OCI-LY3 (cell line): ENCODE results near the gene PCSK2.

Source experiments
- H2AFZ ChIP-seq: fragments of 200-600, 300-600 bp; shearing (Covaris generic); 2 replicates; pipeline ENCODE4 v1.6.0; 2014; ENCODE audit warnings: antibody characterized with exemption, low read depth, low read length
- H3K27ac ChIP-seq: fragments of 200-600, 300-600 bp; sonication (generic); 2 replicates; pipeline ENCODE4 v1.5.1; 2014; ENCODE audit warnings: mild to moderate bottlenecking, low read length, moderate library complexity, mixed read lengths
- H3K27me3 ChIP-seq: fragments of 200-600, 300-600 bp; sonication (generic); 2 replicates; pipeline ENCODE4 v1.6.1; 2014; ENCODE audit warnings: low read depth, low read length, mixed read lengths
- H3K36me3 ChIP-seq: fragments of 200-600, 300-600 bp; sonication (generic); replicated peaks from 2 replicates; pipeline ENCODE3; 2014; ENCODE audit warnings: low read depth, low read length, mixed read lengths
- H3K4me1 ChIP-seq: fragments of 300-600, 200-600 bp; sonication (generic); 2 replicates; pipeline ENCODE4 v1.6.1; 2014; ENCODE audit warnings: low read length, mixed read lengths
- H3K4me2 ChIP-seq: fragments of 200-600, 300-600 bp; sonication (generic); 2 replicates; pipeline ENCODE4 v1.6.1; 2014; ENCODE audit warnings: low read length, mixed read lengths
- H3K4me3 ChIP-seq: fragments of 300-600, 200-600 bp; sonication (generic); 2 replicates; pipeline ENCODE4 v1.5.1; 2014; ENCODE audit warnings: antibody characterized with exemption, mild to moderate bottlenecking, low read length, moderate library complexity
- H3K79me2 ChIP-seq: fragments of 300-600, 200-600 bp; shearing (Covaris generic); 2 replicates; pipeline ENCODE4 v1.6.1; 2014; ENCODE audit warnings: mild to moderate bottlenecking, low read length, mixed read lengths
- H3K9ac ChIP-seq: fragments of 300-600, 200-600 bp; shearing (Covaris generic); 2 replicates; pipeline ENCODE4 v1.6.0; 2014; ENCODE audit warnings: mild to moderate bottlenecking, low read length, moderate library complexity
- H3K9me3 ChIP-seq: fragments of 200-600, 300-600 bp; shearing (Covaris generic); 2 replicates; pipeline ENCODE4 v1.6.1; 2014; ENCODE audit warnings: low read length, mixed read lengths; ENCODE audit not compliant: insufficient read depth
- H4K20me1 ChIP-seq: fragments of 200-600, 300-600 bp; sonication (generic); 2 replicates; pipeline ENCODE4 v1.6.1; 2016; ENCODE audit warnings: low read length, mixed read lengths; ENCODE audit not compliant: insufficient read depth
- EZH2phosphoT487 ChIP-seq: fragments of 200-600 bp; shearing (Covaris generic); IDR thresholded peaks from 2 replicates; pipeline ENCODE4 v1.6.1; 2018; ENCODE audit warnings: antibody characterized with exemption, mixed run types, low read depth
- TF ChIP-seq, protein P1 (sequence below): fragments of 200-600, 300-600 bp; sonication (generic); IDR thresholded peaks from 2 replicates; pipeline ENCODE4 v1.5.1; 2014; ENCODE audit warnings: antibody characterized with exemption, low read length, low read depth

Gene PCSK2

DNA sequence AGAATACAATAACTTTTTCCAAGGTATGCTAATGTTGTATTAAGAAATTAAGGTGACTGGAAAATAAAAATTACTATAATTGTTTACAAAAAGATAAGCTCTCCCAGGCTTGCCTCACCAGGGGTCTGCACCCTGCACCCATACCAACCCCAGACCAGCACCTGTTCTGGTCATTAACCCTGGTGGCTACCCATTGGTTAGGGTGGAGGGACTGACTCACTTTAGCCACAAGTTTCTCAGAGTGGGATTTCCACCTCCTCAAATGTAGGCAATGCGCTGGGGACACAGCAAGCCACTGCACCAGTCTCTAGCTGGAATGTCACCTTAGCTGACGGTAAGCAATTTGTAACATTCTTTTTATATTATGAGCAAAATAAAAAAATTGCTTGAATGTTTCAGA lies 221.2 kb downstream of the PCSK2 start:
- Histone ChIP-seq H3K79me2 (no peaks in the 10 kb centered on the region), H3K9ac (no peak overlapping the region), H3K27me3 (peaks cover 54% of the 10 kb centered on the region), H3K9me3 (no peaks in the 10 kb centered on the region), H3K4me3 (no peak overlapping the region), H3K4me1 (no peaks in the 10 kb centered on the region), H3K27ac (no peak overlapping the region), H2AFZ (no peak overlapping the region), H3K4me2 (no peak overlapping the region), H3K36me3 (no peaks in the 10 kb centered on the region), H4K20me1 (no peaks in the 10 kb centered on the region)
- TF ChIP-seq, protein P1, sequence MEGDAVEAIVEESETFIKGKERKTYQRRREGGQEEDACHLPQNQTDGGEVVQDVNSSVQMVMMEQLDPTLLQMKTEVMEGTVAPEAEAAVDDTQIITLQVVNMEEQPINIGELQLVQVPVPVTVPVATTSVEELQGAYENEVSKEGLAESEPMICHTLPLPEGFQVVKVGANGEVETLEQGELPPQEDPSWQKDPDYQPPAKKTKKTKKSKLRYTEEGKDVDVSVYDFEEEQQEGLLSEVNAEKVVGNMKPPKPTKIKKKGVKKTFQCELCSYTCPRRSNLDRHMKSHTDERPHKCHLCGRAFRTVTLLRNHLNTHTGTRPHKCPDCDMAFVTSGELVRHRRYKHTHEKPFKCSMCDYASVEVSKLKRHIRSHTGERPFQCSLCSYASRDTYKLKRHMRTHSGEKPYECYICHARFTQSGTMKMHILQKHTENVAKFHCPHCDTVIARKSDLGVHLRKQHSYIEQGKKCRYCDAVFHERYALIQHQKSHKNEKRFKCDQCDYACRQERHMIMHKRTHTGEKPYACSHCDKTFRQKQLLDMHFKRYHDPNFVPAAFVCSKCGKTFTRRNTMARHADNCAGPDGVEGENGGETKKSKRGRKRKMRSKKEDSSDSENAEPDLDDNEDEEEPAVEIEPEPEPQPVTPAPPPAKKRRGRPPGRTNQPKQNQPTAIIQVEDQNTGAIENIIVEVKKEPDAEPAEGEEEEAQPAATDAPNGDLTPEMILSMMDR: no peak
- no peak for TF ChIP-seq EZH2phosphoT487

DNA sequence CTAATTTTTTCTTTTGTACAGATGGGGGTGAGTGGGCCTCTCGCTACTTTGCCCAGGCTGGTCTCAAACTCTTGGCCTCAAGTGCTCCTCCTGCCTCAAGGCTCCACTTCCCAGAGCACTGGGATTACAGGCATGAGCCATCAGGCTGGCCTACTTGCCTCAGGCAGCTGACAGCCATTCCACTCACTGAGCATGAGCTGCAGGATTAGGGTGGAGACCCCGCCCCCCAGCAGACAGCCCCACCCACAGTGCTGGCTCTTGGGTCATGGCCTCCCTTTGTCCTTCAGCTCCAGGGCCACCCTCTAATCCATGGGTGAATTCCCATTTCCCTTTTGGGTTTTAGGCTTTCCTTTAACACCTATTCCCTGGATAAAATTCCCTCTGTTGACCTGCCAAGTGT lies 222.2 kb downstream of the PCSK2 start:
- Histone ChIP-seq H4K20me1 (no peaks in the 10 kb centered on the region), H3K79me2 (no peaks in the 10 kb centered on the region), H3K4me2 (no peak overlapping the region), H3K4me3 (no peak overlapping the region), H3K9ac (no peak overlapping the region), H3K9me3 (no peaks in the 10 kb centered on the region), H3K27ac (no peak overlapping the region), H3K36me3 (no peaks in the 10 kb centered on the region), H2AFZ (no peak overlapping the region), H3K27me3 (peaks cover 53% of the 10 kb centered on the region), H3K4me1 (no peaks in the 10 kb centered on the region)
- TF ChIP-seq, protein P1: no peak
- no peak for TF ChIP-seq EZH2phosphoT487

DNA sequence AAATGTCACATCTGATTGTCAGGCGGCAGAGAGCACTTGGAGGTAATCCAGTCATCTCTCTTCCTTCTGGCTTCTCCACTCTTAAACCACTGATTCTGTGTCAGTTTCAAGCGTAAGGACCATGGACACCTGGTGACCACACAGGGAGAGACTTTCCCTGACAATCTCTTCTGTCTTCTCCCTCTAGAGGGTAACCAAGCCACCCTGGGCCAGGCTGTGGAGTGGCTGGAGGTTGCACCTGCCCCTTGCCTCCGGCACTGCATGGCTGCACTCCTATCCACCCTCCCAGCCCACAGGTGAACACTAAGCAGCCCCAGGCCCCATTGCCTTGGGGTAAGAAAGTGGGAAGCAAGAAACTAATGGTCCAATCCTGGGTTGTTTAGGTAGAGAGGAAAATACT lies 225.6 kb downstream of the PCSK2 start:
- peaks cover 59% of the 10 kb centered on the region for H3K27me3 ChIP-seq
- H4K20me1 ChIP-seq: no peaks in the 10 kb centered on the region
- no peak overlapping the region for H2AFZ ChIP-seq
- H3K27ac ChIP-seq: no peak overlapping the region
- no peak overlapping the region for H3K4me2 ChIP-seq
- no peaks in the 10 kb centered on the region for H3K4me1 ChIP-seq
- TF ChIP-seq EZH2phosphoT487: no peak
- TF ChIP-seq, protein P1: no peak
- H3K9ac ChIP-seq: no peak overlapping the region
- H3K4me3 ChIP-seq: no peak overlapping the region
- no peaks in the 10 kb centered on the region for H3K9me3 ChIP-seq
- H3K36me3 ChIP-seq: no peaks in the 10 kb centered on the region
- no peaks in the 10 kb centered on the region for H3K79me2 ChIP-seq

DNA sequence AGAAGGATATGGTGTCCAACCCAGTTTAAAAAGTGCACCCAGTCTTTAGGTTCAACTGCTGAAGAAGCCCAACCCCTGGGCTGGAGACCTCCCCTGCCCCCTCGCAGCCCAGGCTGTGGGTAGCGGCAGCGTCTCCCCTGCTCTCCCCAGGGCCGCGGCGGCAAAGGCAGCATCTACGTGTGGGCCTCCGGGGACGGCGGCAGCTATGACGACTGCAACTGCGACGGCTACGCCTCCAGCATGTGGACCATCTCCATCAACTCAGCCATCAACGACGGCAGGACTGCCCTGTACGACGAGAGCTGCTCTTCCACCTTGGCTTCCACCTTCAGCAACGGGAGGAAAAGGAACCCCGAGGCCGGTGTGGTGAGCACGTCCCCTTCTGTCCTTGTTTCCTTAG lies 226.8 kb downstream of the PCSK2 start:
- H3K79me2 ChIP-seq: no peaks in the 10 kb centered on the region
- no peak overlapping the region for H3K4me2 ChIP-seq
- TF ChIP-seq EZH2phosphoT487: no peak
- TF ChIP-seq, protein P1: no peak
- H3K27ac ChIP-seq: no peak overlapping the region
- no peak overlapping the region for H3K9ac ChIP-seq
- H2AFZ ChIP-seq: no peak overlapping the region
- peaks cover 66% of the 10 kb centered on the region for H3K27me3 ChIP-seq
- H3K4me1 ChIP-seq: no peaks in the 10 kb centered on the region
- H3K36me3 ChIP-seq: no peaks in the 10 kb centered on the region
- no peaks in the 10 kb centered on the region for H4K20me1 ChIP-seq
- no peak overlapping the region for H3K4me3 ChIP-seq
- no peaks in the 10 kb centered on the region for H3K9me3 ChIP-seq
